Endometrium (tissue), 2 donors: Measurements from ENCODE around the gene SNX8.

Experiments used
- FAIRE-seq: peaks from 2 replicates; lab custom pipeline; 2012; peaks lifted over from hg19 to GRCh38; lab: Jason Lieb, UNC
- donor health status: control.
- donor health status: control.

Gene SNX8

DNA sequence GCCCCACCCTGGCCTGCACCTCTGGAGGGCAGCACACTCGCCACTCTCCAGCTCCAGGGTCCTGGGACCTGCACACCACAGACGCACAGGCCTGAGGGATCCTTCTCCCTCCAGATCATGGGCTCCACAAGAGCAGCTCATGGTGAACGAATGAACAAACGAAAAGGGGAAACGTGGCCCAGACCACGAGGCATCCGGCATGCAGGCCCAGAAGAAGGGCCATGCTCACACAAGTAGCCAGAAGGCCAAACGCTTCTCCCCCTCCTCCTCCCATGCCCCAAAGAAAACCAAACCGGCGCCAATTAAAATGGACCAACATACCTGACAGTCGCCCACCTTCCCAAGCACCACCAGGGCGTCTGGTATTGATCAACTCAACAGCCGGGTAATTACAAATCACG, 111.9 kb downstream of the SNX8 start:
- FAIRE-seq: no peak
